ENCODE data around the gene HOXB5.

The HOXB5 gene

DNA sequence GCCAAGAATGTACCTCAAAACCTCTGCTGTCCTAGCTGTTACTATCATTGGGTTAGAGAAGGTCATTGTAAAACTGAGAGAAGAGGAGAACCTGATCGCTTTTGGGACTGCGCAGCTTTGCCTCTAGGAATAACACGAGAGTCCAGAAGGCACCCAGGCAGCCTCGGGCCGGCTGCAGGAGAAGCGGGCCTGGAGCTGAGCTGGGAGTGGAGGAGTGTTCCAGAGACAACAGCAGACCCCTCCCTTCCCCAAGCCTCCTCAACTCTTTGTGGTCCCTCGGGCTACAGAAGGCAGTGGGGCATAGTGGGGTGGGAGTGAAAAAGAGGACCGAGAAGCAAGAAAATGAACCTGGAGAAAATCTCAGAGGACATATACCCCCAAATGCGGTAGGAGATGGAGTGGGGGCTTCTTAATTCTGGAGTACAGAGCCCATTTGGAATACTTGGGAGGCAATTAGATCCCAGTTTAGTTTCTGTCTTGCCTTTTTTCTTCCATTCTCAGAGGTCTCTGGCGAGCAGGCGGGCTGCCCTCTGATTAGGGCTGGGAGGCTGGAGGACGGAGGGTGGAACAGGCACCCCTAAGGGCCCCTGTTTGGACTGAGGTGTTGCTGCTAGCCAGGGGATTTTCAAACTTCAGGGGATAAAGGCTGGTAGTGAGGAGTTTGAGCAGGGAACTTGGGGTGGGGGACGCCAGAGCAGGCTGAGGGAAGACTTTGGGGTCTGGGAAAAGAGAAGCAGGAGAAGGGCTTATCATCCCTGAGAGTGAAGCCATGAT lies 35.3 kb downstream of the HOXB5 start:
- no peak for FAIRE-seq

DNA sequence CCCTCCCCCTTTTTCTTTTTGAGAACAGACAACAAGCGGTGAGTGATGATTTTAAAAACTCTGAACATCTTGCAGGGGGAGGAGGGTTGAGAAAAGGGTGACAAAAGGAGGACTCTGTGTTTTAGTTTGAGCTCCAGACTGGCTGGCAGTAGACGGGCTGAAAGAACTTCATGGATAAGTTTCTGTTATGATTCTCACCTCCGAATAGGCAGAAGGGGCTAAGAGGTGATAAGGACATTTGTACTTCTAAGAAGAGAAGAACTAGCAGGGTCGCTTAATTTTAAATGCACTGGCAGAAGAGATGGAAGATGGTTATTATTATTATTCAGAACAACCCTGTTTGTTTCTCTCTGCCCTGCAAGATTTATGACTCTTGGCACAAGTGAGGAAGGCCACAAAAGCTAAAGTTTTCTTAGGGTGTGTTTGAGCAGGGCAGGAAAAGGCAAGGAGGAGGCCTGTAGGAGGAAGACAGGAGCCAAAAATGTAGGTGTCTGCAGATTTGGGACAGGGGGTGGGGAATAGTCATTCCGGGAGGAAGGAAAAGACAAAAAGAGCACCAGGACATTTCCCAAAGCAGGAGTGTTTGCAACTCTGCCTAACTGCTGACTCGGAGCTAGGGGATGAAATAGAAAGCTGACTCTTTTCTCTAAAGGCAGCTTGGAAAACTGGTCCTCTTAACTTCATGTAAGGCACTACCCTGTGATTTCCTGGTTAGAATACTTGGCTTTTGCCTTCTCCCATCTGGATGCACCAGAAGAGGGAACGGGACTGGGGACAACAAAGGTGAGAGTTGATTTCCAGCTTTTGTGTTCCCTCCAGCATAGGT lies 36.8 kb downstream of the HOXB5 start:
- FAIRE-seq: no peak

DNA sequence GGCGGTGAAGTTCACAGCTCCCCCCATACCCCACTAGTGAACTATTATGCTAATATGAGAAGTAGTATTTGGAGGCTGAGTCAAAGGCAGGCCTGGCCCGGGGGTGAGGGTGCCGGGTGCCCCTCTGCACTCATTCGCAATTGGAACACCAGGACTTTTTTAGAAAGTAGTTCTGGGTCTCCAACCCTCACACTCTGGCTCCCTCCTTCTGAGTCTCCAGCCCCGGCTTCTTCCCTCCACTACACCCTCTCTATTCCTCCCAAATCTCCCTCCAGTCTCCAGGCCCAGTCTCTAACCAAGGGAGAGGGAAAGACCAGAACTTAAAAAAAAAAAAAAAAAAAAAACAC lies 37.4 kb downstream of the HOXB5 start:
- FAIRE-seq: no peak

DNA sequence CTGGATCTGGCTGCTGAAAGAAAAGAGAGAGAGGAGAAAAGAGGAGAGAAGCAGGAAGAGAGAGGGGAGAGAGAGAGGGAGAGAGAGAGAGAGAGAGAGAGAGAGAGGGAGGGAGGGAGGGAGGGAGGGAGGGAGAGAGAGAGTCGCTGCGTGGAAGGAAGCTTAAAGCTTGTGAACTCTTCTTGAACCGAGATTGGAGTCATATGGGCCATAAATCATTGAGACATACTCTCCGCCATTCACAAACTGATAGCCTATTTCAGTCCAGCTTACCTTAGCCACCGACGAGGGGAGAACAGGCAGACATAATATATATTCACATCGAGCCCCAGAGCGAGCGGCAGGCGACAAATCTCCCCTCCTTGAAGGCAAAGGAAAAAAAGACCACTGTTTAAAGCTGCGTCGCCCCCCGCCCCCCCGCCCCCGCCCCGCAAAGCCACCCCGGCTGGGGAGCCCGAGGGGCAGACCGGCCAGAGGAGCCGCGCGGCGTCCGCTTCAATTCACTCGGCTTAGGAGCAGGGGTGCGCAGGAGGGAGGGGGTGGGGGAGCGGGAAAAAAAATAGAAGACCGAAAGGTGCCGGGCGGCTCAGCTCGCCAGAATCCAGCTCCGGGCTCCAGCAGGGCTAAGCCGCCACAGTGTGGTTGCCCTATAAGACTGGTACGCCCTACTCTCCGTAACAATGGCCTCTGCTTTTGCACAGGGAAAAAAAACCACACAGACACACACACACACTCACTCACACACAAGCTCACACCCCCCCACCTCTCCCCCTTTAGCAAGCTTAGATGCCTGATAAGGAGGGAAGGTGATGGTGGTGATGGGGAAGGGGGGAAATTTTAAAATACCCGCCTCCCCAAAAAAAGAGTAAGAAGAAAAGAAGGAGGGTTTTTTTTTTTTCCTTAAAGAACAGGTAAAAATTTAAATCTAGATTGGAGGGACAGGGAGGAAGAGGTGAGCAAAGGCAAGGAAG lies 38.0 kb downstream of the HOXB5 start:
- FAIRE-seq: no peak

DNA sequence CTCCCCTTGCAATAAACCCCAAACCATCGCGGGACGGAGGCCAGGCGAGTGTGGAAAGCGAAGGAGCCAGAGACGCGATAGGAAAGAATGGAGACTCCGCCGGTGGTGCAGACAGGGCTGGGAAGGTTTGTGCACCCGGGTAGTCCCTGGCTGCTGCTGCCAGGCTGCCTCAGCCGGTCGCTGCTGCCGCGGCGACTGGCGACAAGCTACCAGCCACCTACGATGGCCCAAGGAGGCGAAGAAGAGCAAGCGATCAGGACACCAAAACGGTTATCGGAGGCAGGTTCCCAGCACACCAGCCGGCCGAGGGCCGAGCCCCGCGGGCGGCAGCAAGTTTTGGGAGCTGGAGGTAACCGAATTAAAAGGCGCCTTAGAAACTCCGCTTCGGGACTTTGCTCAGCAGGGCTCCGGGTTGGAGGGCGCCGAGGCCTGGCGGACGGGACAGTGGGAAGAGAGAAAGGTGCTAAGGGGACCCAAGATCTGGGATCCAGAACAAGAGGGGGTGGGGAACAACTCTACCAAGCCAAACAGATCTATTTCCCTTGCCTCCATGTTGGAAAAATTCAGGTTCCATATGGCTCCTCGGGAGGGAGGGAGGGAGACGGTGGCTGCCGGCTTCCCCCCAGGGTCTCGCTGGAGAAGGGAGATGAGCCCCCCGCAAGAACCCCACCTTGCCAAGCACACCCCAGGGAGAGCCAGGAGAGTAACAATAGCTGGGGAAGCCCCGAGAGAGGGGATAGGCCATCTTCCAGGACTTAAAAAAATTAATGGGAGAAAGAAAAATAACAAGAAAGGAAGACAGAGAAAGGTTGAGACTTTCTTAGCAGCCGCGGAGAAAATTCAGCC lies 38.9 kb downstream of the HOXB5 start:
- FAIRE-seq: no peak

DNA sequence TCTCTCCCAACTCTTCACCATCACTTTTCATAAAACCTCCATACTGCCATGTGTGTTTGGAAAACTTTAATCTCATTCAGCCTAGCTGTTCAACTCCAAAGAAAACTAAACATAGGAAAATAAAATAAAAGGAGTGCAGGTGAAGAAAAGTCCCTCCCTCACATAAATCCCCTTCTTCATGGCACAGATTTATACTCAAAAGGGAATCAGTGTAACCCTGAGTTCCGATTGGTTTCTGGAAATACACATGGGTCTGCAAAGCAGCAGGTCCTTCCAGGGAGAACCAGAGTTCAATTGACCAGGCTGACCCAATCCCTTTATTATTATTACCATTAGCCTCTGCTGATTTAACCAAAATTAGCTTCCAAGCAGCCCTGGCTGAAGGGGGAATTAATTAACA lies 39.8 kb downstream of the HOXB5 start:
- no peak for FAIRE-seq

DNA sequence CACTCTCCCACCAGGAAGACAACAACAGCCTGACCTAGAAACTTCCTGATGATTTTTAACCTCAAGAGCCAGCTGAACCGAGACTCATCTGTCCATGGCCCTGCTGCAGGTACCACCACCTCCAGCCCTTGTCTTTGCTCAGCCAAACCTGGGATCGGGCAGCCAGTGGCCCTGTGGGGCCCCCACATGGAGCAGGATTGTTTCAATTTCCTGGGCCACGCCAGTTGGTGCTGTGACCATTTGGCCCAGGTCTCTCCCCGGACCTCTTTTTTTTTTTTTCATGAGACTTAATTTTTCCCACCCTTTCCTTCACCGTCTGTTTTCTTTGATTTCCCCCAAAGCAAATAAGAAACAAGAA lies 40.4 kb downstream of the HOXB5 start:
- FAIRE-seq: no peak

DNA sequence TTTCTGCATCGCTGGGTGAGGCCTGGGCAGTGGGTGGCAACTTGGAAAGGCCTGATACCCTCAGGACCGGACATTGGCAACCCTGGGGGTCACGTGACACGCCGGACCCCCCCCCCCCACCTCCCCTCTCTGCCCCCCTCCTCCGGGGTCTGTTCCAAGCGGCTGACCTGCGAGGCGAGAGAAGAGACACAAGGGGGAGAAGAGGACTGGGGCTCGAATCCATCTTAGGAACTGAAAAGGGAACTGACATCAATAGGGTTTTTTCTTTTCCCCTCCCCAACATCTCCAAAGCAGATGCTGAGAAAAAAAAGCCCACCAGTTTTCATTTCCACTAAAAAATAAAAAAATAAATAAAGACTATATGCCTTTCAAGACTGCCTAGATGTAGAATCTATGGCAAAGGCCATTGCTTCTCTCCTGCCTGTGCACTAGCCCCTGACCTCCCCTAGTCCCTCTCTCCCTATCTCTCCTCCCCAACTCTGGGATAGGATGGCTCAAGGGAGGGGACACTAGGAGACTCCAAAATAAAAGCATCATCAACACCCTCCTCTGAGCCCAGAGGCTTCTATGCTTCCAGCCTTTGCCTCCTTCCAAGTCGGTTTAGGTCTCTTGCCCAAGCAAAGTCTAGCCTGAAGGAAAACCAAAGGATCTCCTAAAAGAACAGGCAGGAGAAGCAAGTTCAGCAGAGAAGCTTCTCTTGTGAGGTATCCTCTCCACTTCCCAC lies 41.0 kb downstream of the HOXB5 start:
- FAIRE-seq: no peak

DNA sequence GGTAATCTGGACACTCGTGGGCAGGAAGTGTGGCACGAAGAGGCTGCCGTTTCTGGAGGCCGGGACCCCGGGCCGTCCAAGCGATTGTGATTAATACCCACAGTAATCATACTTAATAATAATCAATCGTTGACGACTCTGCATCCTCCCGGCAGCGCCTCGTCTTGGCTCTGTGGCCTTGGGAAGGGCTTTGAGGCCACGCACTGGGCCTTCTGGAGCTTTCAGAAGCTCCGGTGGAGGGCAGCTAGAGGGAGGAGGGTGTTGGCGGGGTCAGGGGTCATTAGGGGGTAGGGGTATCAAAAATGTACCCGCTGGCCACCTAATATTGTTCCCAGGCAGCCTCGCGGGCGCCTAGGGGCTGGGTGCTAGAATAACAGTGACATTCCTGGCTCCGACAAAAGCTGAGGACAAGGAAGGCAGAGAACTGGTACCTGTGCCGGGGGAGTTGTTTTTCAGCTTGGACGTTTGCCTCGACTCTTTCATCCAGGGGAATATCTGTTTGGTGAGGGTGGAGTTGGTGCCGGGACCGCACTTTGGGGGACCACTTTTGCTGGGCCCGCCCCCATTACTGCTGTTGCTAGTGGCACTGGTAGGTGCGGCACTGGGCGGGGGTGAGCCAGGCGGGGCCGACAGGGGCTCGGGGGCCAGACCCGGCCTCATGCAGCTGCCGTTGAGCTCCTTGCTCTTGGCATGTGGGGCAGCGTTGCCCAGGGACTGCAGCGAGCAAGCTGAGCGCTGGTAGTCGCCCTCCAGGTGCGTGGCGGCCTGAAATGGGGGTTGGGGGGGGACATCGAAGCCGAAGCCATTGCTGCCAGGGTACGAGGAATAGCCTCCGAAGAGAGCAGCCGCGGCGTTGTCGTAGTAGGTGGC lies 41.7 kb downstream of the HOXB5 start:
- no peak for FAIRE-seq

DNA sequence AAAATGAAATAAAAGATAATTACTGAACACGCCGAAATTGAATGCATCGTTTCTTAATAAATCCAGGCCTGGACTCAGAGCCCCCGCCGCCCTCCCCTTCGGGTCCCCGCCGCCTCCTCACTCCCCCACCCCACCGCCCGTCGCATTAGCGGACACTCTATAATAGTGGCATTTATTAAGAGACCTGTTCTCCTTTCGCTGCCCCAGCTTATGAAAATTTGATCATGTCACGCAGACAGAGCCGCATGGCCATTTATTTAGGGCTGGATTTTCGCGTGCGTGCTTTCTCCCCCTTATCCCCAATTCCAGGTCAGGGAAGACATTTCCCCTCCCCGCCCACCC lies 42.4 kb downstream of the HOXB5 start:
- FAIRE-seq: no peak

DNA sequence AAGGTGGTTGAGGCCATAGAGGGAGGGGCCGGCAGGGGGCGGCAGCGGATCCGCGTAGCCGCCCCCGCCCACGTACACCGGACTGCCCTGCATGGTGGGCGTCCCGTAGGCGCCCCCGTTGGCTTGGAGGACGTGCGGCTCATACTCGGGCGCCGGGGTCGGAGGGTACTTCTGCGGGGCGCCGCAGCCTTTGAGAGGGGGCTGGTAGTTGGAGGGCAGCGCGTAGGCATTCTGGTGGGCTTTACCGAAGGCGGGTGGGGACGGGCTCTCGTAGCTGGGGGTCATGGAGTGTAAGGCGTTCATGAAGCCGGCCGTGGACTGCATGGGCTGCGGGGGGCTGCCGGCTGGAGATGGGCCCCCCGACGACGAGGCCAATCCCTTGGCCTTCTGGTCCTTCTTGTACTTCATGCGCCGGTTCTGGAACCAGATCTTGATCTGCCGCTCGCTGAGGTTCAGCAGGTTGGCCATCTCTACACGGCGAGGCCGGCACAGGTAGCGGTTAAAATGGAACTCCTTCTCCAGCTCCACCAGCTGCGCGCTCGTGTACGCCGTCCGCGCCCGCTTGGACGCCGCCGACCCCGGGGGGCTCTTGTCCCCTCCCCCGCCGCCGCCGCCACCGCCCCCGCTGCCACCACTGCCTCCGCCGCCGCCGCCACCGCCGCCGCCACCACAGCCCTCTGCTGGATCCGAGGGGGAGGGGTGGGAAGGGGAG lies 42.9 kb downstream of the HOXB5 start:
- no peak for FAIRE-seq

DNA sequence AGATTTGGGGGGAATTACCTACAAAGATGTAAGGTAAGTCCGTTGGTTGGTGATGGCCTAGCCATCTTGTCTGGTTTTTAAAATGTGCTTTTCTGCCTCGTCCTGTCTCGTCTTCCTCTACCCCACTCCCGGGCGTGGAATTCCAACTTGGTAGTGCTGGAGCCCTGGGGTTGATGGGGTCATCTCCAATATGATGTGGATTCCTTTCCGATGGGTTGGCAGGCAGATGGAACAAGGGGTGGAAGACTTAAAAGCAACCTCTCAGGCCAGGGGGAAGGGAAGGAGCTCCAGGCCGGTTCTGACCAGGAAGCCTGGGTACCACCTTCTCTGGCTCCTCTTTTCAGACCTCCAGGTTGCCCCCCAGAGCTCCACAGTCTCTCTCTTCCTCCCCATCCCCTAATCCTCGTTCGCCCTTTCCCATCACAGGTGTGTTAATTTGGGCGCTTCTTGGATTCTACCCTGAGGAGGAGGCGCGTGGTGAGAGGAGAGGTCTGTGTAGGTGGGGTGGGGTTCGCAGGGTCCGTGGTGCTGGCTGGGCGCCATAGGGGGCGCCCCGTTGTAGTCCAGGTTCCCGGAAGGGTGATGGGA lies 43.6 kb downstream of the HOXB5 start:
- FAIRE-seq: no peak

DNA sequence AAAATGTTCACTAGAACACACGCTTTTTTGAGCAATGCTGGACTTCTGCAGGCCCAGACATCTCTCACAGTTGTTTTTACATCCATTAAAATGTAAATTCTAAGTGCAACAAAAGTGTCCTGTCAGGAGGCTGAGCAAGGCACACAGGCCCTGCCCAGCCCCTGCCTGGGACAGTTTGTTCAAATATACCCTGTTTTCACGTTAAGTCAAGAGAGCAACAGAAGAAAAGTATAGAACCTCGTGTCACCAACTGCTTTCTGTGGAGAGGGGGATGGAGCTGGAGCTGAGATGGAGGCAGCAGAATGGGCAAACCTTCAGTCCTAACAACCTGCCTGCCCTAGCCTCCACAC lies 44.3 kb downstream of the HOXB5 start:
- FAIRE-seq: no peak

DNA sequence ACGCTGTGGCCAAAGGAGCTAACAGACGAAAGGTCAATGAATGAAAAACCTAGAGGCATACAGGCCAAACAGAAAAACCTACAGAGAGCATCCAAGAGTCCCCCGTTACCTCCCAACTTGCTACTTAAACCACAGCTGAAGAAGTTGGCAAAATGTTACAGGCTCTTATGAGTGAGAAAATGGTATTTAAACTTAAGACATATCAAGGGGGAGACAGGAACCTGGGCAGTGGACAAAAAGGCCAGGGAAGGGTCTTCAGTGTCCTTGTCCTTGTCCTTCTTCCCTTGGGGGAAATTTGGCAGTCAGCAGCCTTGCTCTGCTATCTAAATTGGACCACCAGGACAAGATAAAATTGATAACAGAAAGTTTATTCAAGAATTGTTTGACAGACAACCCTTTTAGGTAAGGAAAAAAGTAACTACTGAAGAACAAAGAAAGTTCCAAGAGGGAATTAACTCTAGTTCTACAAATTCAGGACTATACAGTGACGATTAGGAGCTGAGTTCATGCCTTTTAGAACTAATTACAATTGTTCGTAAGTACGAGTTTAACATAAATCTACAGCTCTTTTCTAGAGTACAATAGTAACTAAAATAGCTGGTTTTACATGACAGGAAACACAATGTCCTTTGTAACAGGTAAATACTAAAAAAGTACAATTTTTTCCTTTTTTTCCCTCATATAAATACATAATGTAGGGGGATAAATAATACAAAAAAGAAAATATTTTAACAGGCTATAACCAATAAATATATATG lies 44.9 kb downstream of the HOXB5 start:
- FAIRE-seq: no peak

DNA sequence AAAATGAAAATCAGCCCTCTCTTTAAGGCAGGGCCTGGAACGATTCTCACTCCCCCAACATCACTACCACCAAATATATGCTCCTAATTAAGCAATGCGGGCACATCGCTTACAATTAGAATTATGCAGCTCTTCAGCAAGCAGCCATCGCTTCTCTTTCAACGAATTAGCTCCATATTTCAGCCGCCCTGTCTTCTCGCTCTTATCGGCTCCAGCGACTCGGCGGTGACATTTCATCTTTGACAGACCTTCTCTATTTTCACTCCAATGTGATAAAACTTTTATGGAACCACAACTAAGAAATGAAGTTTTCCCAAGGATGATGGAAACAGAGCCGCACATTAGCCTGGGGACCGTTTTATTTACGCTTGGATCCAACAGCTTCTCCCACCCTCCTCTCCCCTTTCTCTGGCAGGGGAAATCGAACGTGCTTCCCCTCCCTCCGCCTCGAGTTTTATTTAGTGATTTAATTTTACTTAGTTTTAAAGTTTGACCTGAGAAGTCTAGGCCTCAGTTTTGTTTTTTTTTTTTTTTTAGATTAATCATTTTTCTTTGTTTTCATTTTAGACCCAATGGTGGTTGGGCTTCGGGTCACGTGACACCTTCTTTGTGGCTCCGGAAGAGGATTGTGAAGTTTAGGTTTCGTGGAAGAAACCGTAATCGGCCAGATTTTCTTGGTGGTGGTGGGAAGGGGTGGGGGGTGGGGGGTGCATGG lies 45.6 kb downstream of the HOXB5 start:
- no peak for FAIRE-seq

DNA sequence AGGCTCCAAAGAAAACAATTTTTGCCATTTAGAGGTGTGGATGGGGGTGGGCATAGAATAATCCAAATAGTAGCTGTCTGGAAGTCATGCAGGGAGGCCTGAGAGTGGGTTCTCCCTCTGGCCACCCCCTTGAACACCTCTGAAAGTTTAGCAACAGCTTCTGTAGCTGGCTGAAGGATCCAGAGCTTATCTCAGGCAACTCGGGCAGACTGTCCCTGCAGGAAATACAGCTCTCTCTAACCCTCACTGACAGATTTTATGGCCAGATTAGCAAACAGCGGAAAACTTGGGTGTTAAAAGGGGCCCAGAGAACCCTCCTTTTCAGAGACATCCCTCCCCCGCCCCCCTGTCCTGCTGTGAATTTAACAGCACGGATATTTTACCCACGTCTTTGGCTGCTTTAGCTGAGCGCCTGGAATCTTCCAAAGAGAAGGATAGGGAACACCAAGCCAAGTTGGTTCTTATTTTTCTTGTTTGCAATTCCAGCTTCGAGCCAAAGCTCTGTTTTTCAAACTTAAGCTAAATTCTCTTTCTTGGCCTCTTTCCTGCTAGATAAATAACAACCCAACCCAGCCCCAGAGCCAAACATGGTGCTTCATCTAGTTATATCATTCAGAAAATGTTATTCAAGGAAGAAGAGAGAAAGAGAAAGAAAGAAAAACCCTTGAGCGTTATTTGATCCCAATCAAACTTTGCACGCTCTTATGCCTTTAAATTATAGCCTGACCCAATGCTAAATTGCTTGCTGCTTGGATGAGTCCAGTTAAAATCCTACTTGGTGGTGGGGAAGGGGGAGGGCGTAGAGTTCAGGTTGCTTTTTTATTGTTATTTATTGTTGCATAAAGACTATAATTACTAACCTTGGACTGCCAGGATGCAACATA lies 46.4 kb downstream of the HOXB5 start:
- no peak for FAIRE-seq
